Stimulated activated CD8-positive, alpha-beta memory T cell treated with anti-CD3 and anti-CD28 coated beads, Interleukin-4, amount 100 ng/mL, for 48 hours (primary cell): ENCODE results near the gene NKIRAS2.
"Not testable (repeated sequence)": the region's sequence is repeated elsewhere in the genome, so short reads cannot be mapped to it uniquely, and the experiment has no call there.

Experiments used
- DNase-seq: peaks from one replicate; pipeline ENCODE4 v3.0.0-alpha.2; 2020

NKIRAS2 gene

DNA sequence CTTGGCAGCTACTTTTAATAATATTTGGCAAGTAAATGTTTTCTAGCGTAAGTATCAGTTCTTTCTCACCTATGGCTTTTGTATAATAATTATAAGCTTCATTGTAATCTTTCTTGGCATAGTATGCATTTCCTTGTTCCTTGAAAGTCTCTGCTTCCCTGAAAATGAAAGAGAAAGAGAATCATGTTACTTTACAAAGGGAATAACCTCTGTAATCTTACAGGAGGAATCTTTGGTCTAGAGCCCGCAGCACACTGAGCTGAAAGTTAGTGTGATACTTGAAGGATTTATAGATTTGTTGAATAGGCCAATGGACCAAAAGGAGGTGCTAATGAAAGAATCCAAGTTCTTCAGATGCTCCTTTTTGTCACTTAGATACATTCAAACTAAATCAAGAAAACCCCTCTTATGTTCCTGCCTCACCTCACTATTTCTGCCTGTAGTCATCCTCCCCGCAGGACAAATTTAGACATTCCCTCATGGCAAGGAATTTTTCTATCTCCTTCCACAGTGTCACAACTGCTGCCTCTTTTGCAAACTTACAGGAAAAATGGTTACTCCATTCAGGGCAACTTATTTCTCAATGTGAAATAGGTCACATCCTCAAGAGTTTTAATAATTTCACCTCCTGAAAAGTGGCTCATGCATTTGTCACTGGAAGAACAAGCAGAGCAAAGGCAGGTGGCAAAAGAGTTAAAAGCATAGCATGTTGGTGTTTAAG, 19.3 kb upstream of the NKIRAS2 start:
- DNase-seq = no peak

DNA sequence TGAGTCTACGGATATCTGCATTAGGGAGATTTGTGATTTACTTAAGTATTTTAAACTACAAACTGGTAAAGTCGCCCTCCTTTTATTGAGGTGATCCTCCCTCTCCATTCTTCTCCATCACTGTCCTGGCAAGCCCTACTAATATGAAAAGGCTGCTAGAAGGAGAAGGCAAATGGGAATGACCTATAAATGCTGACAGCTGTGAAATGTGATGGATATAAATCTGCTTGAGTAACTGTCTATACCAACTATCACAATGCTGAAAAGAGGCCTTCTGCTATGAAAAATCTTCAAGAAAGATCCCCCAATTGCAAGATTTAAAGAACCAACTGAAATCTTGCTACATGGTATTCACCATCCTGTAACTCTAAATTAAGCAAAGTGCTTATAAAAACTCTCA, 18.2 kb upstream of the NKIRAS2 start:
- no peak for DNase-seq

DNA sequence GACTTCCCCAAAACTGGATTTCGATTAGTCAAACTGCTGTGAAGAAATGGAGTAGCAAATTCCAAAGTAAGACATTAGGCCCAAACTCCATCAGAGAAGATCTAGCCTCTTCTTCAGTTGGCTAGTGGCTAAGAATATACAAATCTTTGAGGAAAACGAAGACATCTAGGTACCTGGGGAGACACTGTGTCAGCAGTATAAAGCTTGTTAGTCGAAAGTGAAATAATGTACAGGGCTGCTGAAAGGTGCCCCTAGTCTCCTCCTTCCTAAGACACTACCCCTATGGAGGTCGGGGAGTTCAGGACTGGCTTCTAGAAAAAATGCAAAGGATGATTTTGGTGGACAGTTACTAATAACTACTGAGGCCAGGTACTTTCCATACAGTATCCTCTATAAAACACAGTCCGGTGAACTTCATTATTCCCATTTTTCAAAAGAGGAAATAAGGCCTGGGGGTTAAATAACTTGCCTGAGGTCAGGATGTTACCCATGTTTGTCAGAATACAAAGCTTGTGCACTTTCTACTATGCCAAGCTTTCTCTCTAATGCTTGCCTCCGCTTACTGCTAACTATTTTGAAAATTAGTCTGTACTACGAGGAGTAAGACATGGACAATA, 17.6 kb upstream of the NKIRAS2 start:
- DNase-seq = no peak

DNA sequence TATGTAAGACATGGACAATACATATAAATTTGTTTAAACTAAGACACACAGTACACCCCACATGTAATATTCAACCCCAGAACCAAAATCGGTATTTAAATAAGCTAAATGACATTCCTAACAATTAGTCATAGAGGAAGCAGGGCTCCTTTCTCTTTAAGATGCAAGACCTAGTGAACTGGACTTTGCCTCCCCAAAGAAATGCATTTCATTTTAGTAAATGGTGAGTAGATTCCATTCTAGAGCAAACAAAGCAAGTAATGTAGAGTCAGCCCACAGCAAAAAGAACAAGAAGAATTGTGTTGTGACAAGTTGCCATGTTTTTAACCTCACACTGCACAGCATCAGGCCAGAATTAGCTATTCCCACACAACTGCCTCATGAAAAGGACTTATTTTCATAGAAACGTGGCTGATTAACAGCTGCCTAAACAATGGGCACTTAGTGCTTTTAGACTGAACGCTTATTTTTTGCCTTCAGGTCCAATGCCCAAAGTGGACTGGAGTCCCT, 17.0 kb upstream of the NKIRAS2 start:
- DNase-seq = no peak

DNA sequence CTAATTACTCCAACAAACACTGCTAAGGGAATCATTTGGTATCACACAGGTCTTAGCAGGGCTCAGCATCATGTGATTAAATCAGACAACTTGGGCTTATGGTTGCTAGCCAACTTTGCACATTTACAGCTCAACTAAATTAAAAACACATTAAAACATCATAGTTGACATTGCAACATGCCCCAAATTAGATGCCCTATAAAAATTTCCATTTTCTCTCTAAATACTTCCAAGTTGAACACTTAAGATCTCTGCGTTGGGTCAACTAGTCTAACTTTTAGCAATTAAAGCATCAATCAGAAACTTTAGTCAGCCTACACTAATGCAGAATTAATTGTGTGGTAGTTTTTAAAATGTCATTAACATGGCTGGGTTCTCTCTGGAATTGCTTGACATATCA, 14.7 kb upstream of the NKIRAS2 start:
- DNase-seq = no peak

DNA sequence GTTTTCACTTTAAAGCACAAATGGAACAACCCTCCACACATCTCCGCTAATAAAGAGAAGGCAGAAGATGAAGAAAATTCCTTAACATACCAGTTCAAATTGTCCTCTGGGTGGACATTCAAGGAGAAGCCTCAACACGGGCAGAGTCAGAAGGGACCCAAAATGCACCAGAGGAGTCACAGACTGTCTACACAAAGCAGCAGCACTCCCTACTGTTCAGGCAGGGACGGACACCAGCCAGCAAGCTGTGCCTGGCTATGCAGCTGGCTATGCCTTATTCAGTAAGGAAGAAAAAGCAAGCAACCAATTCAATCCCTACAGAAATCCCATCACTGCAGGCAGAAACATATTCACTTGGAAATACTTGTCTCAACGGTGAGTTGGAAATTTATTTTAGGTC, 10.7 kb upstream of the NKIRAS2 start:
- DNase-seq = no peak

DNA sequence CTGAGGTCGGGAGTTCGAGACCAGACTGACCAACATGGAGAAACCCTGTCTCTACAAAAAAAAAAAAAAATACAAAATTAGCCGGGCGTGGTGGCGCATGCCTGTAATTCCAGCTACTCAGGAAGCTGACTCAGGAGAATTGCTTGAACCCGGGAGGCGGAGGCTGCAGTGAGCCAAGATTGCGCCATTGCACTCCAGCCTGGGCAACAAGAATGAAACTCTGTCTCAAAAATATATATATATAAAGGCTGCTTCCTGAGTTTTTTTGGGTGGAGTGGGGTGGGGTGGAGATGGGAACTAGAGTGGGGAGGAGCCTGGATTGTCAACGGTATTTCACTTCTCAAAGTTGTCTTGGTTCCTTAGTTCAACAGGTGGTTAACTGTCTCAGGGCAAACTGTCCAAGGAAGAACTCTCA, 9.6 kb upstream of the NKIRAS2 start:
- not testable (repeated sequence) for DNase-seq

DNA sequence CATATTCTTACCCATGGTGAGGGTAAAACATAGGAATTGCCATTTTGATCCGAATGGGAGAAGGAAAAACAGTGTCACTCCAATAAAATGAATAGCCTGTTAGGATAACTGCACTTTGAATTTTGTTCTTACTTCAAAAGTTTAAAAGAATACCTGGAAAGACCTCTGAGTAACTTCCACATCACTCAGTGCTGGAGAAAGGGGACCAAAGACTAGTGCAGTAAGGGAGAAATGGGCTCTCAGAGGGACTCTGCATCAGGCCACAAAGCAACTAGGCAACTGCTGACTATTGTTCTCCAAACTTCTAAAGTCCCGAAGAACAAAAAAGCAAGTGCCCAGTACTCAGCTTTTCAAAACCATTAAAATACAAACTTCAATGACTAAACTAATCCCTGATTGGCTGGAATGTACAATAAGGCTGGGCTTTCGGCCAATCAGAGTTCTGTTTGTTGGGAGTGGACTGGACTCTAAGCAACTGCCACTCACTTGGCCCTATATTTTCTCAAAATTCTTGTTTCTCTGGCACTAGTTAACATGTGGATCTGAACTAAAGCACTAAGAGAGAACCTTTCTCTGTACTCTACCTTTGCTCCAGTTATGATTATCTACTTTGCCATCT, 8.9 kb upstream of the NKIRAS2 start:
- DNase-seq = no peak

DNA sequence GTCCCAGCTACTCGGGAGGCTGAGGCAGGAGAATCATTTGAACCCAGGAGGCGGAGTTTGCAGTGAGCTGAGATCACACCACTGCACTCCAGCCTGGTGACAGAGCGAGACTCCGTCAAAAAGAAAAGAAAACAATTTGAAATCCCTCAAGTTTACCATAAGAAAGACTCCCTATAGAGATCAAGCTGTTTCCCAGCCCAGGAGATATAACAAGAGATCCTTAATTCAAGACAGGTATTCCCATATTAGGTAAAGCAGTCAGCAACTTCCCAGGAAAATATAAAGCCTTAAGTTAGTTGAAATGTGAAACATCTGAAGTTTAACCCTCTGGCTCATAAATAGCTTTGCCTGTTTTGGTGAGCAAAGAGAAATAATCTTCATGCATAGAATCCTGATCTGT, 7.5 kb upstream of the NKIRAS2 start:
- not testable (repeated sequence) for DNase-seq

DNA sequence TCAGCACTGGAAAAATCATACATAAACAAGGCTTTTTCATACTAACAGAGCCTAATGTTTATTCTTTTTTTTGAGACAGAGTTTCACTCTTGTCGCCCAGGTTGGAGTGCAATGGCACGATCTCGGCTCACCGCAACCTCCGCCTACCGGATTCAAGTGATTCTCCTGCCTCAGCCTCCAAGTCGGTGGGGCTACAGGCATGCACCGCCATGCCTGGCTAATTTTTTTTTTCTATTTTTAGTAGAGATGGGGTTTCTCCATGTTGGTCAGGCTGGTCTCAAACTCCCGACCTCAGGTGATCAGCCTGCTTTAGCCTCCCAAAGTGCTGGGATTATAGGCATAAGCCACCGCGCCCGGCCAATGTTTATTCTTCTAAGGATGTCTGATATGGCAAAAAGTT, 6.2 kb upstream of the NKIRAS2 start:
- DNase-seq = not testable (repeated sequence)

DNA sequence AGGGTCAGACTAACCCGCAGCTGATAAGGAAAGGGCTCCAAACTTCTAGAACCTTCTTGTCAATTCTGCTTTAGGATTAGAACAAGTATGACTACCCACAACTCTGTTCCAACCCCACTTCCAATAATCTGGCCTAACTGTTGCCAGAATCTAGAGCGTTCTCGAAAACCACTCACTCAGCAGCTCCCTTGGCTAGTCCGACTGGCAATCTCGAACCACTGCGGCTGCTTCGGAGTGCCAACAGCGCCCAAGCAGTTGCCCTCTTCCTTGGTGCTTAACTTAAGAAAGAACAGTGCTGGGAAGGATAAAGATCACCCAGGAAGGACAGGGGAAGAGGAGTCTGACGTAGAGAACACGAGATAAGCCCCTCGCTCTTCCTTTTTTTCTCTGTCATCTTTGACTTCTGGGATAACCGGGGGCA, 3.5 kb upstream of the NKIRAS2 start:
- peak; percentile 40 for DNase-seq

DNA sequence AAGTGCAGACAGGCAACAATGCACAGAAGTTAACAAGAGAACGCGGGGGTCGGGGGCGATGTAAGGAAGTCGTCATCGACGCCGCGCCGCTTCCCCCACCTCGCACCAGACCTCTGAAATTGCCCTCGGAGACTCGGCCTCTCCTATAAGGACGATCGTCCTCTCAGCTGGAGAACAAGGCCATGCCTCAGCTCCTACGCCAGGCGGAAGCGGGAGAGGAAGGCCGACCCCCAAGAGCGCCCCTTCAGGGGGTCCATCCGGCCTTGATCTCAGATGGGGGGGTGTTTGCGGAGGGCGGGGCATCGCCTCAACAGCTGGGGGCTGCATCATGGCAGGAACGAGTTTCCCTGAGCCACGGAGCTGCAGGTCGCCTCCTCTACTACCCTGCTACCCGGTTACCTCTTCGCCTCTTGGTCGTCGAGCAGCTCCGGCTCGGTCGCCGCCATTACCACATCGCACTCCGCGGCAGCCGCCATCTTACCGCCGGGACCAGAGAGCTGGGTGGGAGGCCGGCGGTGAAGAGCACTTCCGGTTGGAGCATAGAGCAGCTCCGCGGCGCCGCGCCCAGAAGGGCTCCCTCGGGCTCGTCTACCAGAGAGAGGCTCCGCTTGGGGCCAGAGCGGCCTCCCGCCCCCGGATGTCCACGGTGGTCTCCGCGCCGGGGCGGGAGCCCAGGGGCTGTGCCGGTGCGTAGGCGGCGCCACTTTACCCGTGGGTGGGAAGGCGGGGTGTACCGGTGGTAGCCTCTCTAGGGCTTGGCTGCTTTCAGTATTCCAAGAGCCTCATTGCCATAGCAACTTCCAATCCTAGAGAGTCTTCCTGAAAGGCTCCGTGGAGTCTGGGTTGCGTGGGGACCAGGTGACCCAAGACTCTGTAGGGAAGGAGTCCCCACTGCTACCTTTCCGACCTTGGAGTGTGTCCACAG, 2.7 kb upstream of the NKIRAS2 start, which contains the start of gene DNAJC7:
Gene DNAJC7 (minus strand): TSS at position 499 of the 925 bp plus-strand sequence. CDS start 23 bp downstream, at position 476.
- peak; percentile 90 for DNase-seq

DNA sequence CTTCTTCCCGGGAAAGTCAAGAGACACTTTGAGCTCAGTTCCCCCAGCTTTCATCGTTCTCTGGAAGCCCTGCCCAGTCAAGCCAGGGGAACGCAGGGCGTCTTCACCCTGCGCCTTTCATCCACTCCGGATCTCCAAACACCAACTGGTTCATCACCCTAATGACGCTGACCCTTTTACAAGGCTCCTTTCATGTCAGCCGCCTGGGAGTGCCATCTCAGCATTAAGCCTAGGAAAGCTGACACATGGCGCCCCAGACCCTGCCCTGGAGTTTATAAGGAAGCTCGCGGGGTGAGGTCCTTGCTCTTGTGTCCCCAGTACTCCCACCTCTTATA, 2.1 kb upstream of the NKIRAS2 start:
- DNase-seq = no peak

DNA sequence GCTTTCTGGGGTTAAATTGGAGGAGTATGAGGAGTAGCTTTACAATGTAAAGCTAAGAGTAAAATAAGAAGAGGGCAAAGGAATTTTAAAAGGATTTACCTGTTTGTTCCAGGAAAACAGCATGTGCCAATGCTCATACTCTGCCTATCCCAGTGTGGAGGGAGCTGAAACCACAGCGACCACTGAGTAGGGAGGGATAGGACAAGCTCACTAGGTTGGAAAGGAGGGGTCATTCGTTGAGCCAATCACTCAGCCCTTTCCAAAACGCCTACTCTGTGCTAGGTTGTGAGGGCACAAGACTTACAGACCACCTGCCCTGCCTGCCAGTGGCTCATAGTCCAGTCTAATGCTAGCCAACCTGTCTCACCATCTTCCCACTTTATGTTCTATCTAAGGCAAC, 1.6 kb upstream of the NKIRAS2 start:
- DNase-seq = no peak

DNA sequence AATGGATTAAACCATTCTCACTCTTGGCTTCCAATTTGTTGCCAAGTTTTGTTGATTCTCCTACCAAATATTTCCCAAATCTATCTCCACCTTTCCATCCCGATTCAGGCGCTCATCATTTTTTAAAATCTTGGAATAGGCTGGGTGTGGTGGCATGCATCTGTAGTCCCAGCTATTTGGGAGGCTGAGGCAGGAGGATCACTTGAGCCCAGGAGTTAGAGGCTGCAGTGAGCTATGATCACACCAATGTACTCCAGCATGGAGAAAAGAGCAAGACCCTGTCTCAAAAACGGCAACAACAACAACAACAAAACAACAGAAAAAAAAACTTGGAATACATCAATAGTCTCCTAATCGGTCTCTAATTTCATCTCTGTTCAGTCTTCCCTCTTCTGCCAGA, 902 bp upstream of the NKIRAS2 start:
- DNase-seq = no peak

DNA sequence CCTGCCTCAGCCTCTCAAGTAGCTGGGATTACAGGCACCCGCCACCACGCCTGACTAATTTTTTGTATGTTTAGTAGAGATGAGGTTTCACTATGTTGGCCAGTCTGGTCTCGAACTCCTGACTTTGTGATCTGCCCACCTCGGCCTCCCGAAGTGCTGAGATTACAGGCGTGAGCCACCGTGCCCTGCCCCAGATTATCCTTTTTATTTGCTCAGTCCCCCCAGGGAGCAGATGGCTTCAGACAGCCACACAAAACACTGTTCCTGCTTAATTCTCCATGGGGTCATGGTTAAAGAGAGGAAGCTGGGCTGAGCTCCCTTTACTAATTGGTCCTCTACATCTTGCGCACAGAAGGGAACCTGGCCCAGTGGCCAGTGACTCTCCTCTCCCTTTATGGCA, 955 bp downstream of the NKIRAS2 start:
- DNase-seq = not testable (repeated sequence)

DNA sequence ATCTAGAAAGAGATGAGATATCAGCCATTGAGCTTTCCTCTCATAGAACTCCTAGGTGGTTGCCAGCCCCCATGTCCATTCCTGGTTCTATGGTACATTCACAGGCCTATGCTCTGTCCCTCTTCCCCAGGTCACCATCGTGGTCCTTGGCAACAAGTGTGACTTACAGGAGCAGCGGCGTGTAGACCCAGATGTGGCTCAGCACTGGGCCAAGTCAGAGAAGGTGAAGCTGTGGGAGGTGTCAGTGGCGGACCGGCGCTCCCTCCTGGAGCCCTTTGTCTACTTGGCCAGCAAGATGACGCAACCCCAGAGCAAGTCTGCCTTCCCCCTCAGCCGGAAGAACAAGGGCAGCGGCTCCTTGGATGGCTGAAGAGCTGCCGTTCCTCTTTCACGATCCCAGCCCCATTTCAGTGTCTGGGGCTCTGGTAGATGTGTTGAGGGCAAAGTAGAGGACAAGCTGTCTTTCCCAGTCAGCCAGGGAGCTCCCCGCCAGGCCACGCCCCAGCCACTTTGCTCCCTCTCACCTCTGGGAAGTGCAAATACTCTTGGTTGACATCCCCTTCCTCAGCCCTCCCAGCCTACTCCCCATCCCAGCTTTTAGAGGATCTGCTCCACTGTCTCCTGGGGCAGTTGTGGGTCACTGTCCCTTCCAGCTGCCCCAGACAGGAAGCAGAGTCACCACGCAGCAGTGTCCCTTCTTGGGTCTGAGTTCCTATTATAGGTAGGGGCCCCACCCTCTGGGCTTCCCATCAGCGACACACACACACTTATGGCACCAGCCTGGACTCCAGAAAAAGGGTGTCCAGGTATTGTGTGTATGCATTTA, 3.8 kb downstream of the NKIRAS2 start:
- DNase-seq = no peak

DNA sequence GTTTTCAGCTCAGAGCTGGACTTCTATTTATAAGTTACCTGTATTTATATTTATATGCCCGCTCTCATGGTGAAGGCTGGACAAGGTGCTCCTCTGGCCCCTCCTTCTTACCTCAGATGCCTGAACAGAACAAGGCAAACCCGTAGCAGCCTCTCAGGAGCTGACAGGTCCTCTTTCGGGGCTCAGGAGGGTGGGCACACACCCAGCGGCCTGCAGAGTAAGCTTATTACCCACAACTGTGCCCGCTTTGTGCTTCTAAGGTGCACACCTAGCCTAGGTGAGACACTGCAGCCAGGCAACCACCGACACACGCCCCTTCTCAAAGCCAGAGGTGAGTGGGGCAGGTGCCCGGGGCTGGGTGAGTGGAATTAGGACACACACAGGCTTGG, 5.3 kb downstream of the NKIRAS2 start:
- DNase-seq = no peak

DNA sequence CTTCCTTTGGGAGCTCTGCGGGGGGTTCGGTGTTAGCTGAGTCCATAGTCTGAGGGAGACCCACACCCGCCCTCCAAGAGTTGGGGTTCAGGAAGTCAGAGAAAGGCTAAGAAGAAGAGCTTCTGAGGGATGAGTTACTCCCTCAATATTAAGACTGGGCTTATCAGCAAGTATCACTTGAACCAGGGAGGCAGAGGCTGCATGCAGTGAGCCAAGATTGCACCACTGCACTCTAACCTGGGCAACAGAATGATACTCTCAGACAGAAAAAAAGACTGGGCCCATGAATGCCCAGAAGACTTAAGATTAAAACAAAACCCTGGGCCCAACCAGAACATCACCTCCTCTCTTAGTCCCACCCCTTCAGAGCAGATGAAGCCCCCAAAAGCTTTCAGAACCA, 6.0 kb downstream of the NKIRAS2 start:
- DNase-seq = no peak

DNA sequence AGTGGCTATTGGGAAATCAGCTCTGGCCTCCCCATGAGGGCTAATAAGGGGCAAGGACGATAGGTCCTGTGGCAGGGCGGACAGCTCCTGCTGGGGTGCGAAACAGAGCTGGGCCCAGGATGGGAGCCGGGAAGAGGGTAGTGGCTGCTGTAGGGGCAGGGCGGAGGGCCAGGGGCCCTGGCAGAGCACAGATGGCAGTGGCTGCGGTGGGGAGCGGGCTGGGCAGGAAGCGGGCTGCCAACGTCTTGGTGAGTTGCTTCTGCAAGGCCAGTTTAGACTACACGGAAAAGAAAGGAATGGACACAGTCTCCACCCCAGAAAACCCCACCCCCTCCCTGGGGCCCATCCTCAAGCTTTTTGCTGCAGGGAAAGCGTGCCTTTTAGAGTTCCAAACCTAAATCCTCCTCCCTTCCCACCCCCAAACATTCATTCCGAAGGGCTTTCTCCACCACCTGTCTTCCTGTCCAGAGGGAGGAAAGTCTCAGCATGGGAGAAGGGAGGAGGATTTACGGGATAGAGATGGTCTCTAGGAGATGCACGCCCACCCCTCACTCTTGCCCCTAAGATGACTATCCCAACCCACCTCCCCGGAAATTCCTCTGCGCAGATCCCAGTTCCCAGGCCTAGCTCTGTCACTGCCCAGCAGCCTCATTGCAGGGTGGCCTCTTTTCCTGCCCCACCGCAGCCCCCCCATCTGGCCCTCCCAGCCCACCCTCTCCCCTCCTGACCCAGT, 7.1 kb downstream of the NKIRAS2 start:
- DNase-seq = no peak

DNA sequence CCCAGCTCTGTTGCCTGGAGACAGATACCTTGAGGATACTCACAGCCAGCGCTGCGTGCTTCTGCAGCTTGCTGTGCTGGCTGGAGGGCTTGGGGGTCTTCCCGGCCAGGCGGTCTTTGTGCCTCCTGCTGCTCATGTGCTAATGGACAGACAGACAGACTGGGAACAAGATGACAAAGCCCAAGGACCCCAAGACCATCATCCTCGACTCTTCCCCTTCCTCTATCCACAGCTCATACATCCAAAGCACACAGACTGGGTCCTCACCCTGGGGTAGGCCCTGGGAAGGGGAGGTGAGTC, 7.7 kb downstream of the NKIRAS2 start:
- no peak for DNase-seq
